GM12878 (cell line): ENCODE data around the gene PRKCE. TPM values are rescaled to one million over a fixed set of nuclear protein-coding genes. Genes with fewer than 3 reads are reported as not detected.

Experiments used
- ATAC-seq: fragments of 200-7000 bp; cut with Tn5 transposase; 3 replicates; pipeline ENCODE4 v1.9.1; 2020; ENCODE audit warnings: mild to moderate bottlenecking, moderate library complexity
- BruUV-seq: library from RNA; stranded (reverse); fragments of 400-500 nt; replicated peaks from 2 replicates; lab custom pipeline; 2021; lab: Mats Ljungman, UMichigan
- CTCF ChIA-PET: fragments of 300-600 bp; sonication (Branson Sonifier 250); formaldehyde crosslinking; extraction: SDS; loops from one replicate; lab custom pipeline; 2021; ENCODE audit warnings: inconsistent platforms; lab: Yijun Ruan, JAX
- POLR2A ChIA-PET: fragments of 350-600 bp; formaldehyde crosslinking; extraction: SDS; loops from one replicate; lab custom pipeline; 2021; ENCODE audit warnings: inconsistent platforms; lab: Charles Lee
- RAD21 ChIA-PET: fragments of 300-600 bp; sonication (Branson Sonifier 250); formaldehyde crosslinking; loops from one replicate; lab custom pipeline; 2023; ENCODE audit warnings: antibody characterized with exemption; ENCODE audit not compliant: unreplicated experiment; lab: Charles Lee
- SMC1A ChIA-PET: fragments of 300-600 bp; sonication (Branson Sonifier 250); formaldehyde crosslinking; loops from one replicate; lab custom pipeline; 2023; ENCODE audit not compliant: unreplicated experiment, uncharacterized antibody; lab: Charles Lee
- DNase-seq: peaks from one replicate; pipeline ENCODE4 v3.0.0-alpha.2; 2011; ENCODE audit warnings: low read depth, low spot score
- FAIRE-seq: peaks from 3 replicates; lab custom pipeline; 2011; peaks lifted over from hg19 to GRCh38; lab: Jason Lieb, UNC
- H2AFZ ChIP-seq: 2 replicates; pipeline ENCODE4 v1.6.0; 2011; ENCODE audit warnings: low read depth, low read length, control low read depth; ENCODE audit not compliant: control insufficient read depth
- H3K27ac ChIP-seq: 2 replicates; pipeline ENCODE4 v1.5.1; 2011; ENCODE audit warnings: control low read depth; ENCODE audit not compliant: control insufficient read depth, insufficient read depth
- H3K27me3 ChIP-seq, 2 experiments: replicated peaks in 1 of 2; 2 replicates each; pipeline versions ENCODE4 v1.6.0 to v1.6.1; 2011; ENCODE audit warnings: low read length in 1 of 2; ENCODE audit not compliant: control insufficient read depth in 2 of 2, insufficient read depth in 2 of 2
- H3K36me3 ChIP-seq, 2 experiments: 2 replicates each; pipeline ENCODE4 v1.5.1; 2011; ENCODE audit warnings: low read length in 1 of 2; ENCODE audit not compliant: control insufficient read depth in 2 of 2, insufficient read depth in 2 of 2
- H3K4me1 ChIP-seq: 2 replicates; pipeline ENCODE4 v1.6.1; 2011; ENCODE audit warnings: mild to moderate bottlenecking, low read length, moderate library complexity, mixed read lengths; ENCODE audit not compliant: control insufficient read depth, insufficient read depth
- H3K4me2 ChIP-seq: 2 replicates; pipeline ENCODE4 v1.6.0; 2011; ENCODE audit warnings: control low read depth; ENCODE audit not compliant: control insufficient read depth, insufficient read depth
- H3K4me3 ChIP-seq: fragments of 200-600 bp; sonication (generic); 2 replicates; pipeline ENCODE4 v1.5.1; 2016
- H3K79me2 ChIP-seq: 2 replicates; pipeline ENCODE4 v1.6.0; 2011; ENCODE audit warnings: low read length; ENCODE audit not compliant: control insufficient read depth, insufficient read depth
- H3K9ac ChIP-seq: 2 replicates; pipeline ENCODE4 v1.8.0; 2011; ENCODE audit warnings: low read length, control low read depth, mixed read lengths; ENCODE audit not compliant: control insufficient read depth, insufficient read depth
- H3K9me3 ChIP-seq: replicated peaks from 3 replicates; pipeline ENCODE4 v1.5.1; 2011; ENCODE audit warnings: mild to moderate bottlenecking, low read length; ENCODE audit not compliant: control insufficient read depth, insufficient read depth
- H4K20me1 ChIP-seq: 2 replicates; pipeline ENCODE4 v1.6.0; 2011; ENCODE audit not compliant: control insufficient read depth, insufficient read depth
- ASH2L ChIP-seq: fragments of 300-600, 200-600 bp; sonication (generic); IDR thresholded peaks from 2 replicates; pipeline ENCODE4 v1.6.1; 2017; ENCODE audit warnings: low read depth, mild to moderate bottlenecking, borderline replicate concordance
- BMI1 ChIP-seq: fragments of 450-650 bp; IDR thresholded peaks from 2 replicates; pipeline ENCODE4 v1.6.1; 2016; ENCODE audit warnings: mild to moderate bottlenecking, moderate library complexity, borderline replicate concordance
- CHD1 ChIP-seq: IDR thresholded peaks from 2 replicates; pipeline ENCODE4 v1.6.1; 2012; ENCODE audit warnings: low read depth, low read length, improper control_type of control experiment
- FOS ChIP-seq: IDR thresholded peaks from 3 replicates; pipeline ENCODE4 v1.6.1; 2011; ENCODE audit warnings: borderline replicate concordance; ENCODE audit not compliant: insufficient read length; ENCODE audit errors: extremely low read depth
- PAX8 ChIP-seq: fragments of 450-650 bp; IDR thresholded peaks from 2 replicates; pipeline ENCODE4 v1.6.1; 2017; ENCODE audit warnings: mild to moderate bottlenecking, moderate library complexity
- SPI1 ChIP-seq: IDR thresholded peaks from 2 replicates; pipeline ENCODE4 v1.6.1; 2011; ENCODE audit warnings: low read depth, mild to moderate bottlenecking, low read length, moderate library complexity, borderline replicate concordance; ENCODE audit not compliant: insufficient read depth
- TCF7 ChIP-seq: IDR thresholded peaks from 2 replicates; pipeline ENCODE4 v1.6.1; 2014; ENCODE audit warnings: antibody characterized with exemption, borderline replicate concordance
- WGBS: methylation state at CpG from one replicate; pipeline ENCODE4 v1.1.6; 2016; ENCODE audit warnings: low lambda C conversion rate; ENCODE audit not compliant: insufficient replicate concordance, insufficient coverage; ENCODE audit errors: missing lambda C conversion rate; 5-methylcytosine and 5-hydroxymethylcytosine counted together
- in situ Hi-C: fragments of 300-500 bp; cut with MboI; formaldehyde crosslinking; loops from 9 replicates; pipeline ENCODE4 v1.14.3; 2018; ENCODE audit warnings: mixed read lengths
- intact Hi-C: fragments of 100-400 bp; cut with micrococcal nuclease; formaldehyde crosslinking; loops from one replicate; pipeline ENCODE4 v1.14.2; 2022; ENCODE audit not compliant: unreplicated experiment
- polyA plus RNA-seq, 11 experiments: library from polyadenylated mRNA; depleted of rRNA in 4 of 11; unstranded in 6 of 11; stranded (reverse) in 5 of 11; fragments of >200 nt; fragmentation: Nextera tagmentation in 4 of 11; fragmentation: Illumina TruSeq in 1 of 11; extraction: Ambion mirVana in 4 of 11; extraction: Trizol in 1 of 11; gene quantifications; 1 replicate in 1 of 11; 2 replicates in 10 of 11; pipeline versions ENCODE4 v1.2.1 to v1.2.3, GENCODE V29; 2011 to 2016; ENCODE audit warnings: inconsistent platforms in 2 of 11, missing spikeins in 2 of 11, low read depth in 1 of 11
- total RNA-seq, 4 experiments: library from RNA; depleted of rRNA in 3 of 4; stranded (reverse); fragments of >200 nt in 3 of 4; fragmentation: Illumina TruSeq in 1 of 4; extraction: Trizol in 1 of 4; gene quantifications; 2 replicates each; pipeline versions ENCODE4 v1.2.1 to v1.2.3, GENCODE V29; 2013 to 2021
- TF ChIP-seq, protein P1 (sequence below): fragments of 450-650 bp; formaldehyde crosslinking; IDR thresholded peaks from 2 replicates; pipeline ENCODE4 v1.4.0; 2022; ENCODE audit warnings: mild to moderate bottlenecking, moderate library complexity
- TF ChIP-seq, protein P2 (sequence below): IDR thresholded peaks from 2 replicates; pipeline ENCODE4 v1.6.1; 2011; ENCODE audit warnings: borderline replicate concordance, low read depth, mild to moderate bottlenecking, moderate library complexity, mixed read lengths, low read length; ENCODE audit not compliant: insufficient read depth; ENCODE audit errors: extremely low read length
- TF ChIP-seq, protein P3 (sequence below): IDR thresholded peaks from 2 replicates; pipeline ENCODE4 v1.6.1; 2011; ENCODE audit warnings: mild to moderate bottlenecking, low read depth, low read length, moderate library complexity; ENCODE audit not compliant: insufficient replicate concordance
- TF ChIP-seq, protein P4 (sequence below): IDR thresholded peaks from 2 replicates; pipeline ENCODE4 v1.6.1; 2012; ENCODE audit warnings: low read length, inconsistent platforms
- TF ChIP-seq, protein P5 (sequence below): fragments of 450-650 bp; IDR thresholded peaks from 2 replicates; pipeline ENCODE4 v1.6.1; 2018; ENCODE audit warnings: borderline replicate concordance, mild to moderate bottlenecking; ENCODE audit not compliant: partially characterized antibody

Gene PRKCE
- total and polyA plus RNA-seq, 10 of the 15 experiments (the other 5 are each of a cell fraction or from before 2014, with no cell fraction given) = 2.6 to 28.2 (median 11.3) TPM

DNA sequence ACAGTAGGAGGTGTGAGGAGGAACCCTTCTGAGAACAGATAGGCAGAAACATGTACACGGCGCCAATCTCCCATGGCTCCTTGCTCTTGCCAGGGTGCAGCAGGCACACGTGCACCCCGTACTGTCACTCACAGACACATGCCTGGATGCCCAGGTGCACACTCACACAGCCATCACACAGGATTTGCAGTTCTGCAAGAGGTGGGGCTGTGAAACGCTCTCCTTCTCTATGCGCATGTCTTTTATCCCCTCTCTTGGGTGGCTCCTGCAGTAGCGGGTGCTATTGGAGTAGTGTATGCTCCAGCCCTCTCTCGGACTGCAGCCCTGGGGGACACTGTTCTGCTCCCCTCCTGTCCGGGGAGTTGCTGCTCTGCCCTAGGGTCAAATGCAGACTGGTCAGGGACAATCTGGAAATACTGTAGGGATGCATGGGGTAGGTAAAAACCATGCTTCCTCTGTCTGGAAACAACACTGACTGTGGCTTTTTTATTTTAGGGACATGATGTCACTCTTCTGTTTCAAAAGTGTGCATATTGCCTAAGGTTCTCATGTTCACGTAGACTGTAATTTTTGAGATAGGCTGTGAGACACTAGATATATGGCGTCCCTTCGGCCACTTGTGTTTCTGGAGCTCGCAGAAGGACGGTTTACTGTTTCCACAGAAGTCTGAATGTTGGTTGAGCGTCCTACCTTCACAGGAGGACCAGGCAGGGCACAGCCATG, 118.5 kb downstream of the PRKCE start:
- H3K9ac ChIP-seq = no peak overlapping the region
- H3K4me3 ChIP-seq = no peak overlapping the region
- intact Hi-C loops (no loop called here), in situ Hi-C loops (no loop called here)
- H3K27me3 ChIP-seq = no peaks in the 10 kb centered on the region
- RAD21 ChIA-PET = no interaction called here
- BruUV-seq = no TSS peak
- H3K9me3 ChIP-seq = no peaks in the 10 kb centered on the region
- no peak overlapping the region for H3K4me2 ChIP-seq
- WGBS = 77% methylated on average over 15 of the region's 15 CpGs
- no peak for DNase-seq
- peaks cover 8% of the 10 kb centered on the region for H3K4me1 ChIP-seq
- peaks cover 2% of the 10 kb centered on the region; the same call in 1 of the 2 replicates for H3K79me2 ChIP-seq
- no peaks in the 10 kb centered on the region for H4K20me1 ChIP-seq
- H3K36me3 ChIP-seq = no peaks in the 10 kb centered on the region; a peak in 1 of 4 replicates
- no peak for FAIRE-seq
- SMC1A ChIA-PET = interaction anchor here (0.7 to 2.1 kb wide), 3 partner anchors 10 to 73 kb away, joined by 3 to 5 read pairs (median 3); no protein-coding TSS in a partner anchor
- H3K27ac ChIP-seq = no peak overlapping the region
- no peak for ATAC-seq
- POLR2A ChIA-PET = no interaction called here
- no peak overlapping the region for H2AFZ ChIP-seq
- CTCF ChIA-PET = interaction anchor here (0.9 to 1.4 kb wide), 3 partner anchors 9 to 123 kb away, joined by 3 to 6 read pairs (median 3); no protein-coding TSS in a partner anchor
- TF ChIP-seq, protein P1, sequence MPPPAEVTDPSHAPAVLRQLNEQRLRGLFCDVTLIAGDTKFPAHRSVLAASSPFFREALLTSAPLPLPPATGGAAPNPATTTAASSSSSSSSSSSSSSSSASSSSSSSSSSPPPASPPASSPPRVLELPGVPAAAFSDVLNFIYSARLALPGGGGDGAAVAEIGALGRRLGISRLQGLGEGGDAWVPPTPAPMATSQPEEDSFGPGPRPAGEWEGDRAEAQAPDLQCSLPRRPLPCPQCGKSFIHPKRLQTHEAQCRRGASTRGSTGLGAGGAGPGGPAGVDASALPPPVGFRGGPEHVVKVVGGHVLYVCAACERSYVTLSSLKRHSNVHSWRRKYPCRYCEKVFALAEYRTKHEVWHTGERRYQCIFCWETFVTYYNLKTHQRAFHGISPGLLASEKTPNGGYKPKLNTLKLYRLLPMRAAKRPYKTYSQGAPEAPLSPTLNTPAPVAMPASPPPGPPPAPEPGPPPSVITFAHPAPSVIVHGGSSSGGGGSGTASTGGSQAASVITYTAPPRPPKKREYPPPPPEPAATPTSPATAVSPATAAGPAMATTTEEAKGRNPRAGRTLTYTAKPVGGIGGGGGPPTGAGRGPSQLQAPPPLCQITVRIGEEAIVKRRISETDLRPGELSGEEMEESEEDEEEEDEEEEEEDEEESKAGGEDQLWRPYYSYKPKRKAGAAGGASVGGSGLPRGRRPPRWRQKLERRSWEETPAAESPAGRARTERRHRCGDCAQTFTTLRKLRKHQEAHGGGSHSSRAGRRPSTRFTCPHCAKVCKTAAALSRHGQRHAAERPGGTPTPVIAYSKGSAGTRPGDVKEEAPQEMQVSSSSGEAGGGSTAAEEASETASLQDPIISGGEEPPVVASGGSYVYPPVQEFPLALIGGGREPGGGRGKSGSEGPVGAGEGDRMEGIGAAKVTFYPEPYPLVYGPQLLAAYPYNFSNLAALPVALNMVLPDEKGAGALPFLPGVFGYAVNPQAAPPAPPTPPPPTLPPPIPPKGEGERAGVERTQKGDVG = no peak
- TF ChIP-seq, protein P2, sequence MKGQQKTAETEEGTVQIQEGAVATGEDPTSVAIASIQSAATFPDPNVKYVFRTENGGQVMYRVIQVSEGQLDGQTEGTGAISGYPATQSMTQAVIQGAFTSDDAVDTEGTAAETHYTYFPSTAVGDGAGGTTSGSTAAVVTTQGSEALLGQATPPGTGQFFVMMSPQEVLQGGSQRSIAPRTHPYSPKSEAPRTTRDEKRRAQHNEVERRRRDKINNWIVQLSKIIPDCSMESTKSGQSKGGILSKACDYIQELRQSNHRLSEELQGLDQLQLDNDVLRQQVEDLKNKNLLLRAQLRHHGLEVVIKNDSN = no peak
- TF ChIP-seq ASH2L (no peak), FOS (no peak), SPI1 (no peak), TCF7 (no peak), CHD1 (no peak), BMI1 (no peak), PAX8 (no peak)
- TF ChIP-seq, protein P3, sequence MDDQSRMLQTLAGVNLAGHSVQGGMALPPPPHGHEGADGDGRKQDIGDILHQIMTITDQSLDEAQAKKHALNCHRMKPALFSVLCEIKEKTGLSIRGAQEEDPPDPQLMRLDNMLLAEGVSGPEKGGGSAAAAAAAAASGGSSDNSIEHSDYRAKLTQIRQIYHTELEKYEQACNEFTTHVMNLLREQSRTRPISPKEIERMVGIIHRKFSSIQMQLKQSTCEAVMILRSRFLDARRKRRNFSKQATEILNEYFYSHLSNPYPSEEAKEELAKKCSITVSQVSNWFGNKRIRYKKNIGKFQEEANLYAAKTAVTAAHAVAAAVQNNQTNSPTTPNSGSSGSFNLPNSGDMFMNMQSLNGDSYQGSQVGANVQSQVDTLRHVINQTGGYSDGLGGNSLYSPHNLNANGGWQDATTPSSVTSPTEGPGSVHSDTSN = no peak
- TF ChIP-seq, protein P4, sequence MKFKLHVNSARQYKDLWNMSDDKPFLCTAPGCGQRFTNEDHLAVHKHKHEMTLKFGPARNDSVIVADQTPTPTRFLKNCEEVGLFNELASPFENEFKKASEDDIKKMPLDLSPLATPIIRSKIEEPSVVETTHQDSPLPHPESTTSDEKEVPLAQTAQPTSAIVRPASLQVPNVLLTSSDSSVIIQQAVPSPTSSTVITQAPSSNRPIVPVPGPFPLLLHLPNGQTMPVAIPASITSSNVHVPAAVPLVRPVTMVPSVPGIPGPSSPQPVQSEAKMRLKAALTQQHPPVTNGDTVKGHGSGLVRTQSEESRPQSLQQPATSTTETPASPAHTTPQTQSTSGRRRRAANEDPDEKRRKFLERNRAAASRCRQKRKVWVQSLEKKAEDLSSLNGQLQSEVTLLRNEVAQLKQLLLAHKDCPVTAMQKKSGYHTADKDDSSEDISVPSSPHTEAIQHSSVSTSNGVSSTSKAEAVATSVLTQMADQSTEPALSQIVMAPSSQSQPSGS = peak; percentile 30; the same call in 1 of the 2 replicates
- TF ChIP-seq, protein P5, sequence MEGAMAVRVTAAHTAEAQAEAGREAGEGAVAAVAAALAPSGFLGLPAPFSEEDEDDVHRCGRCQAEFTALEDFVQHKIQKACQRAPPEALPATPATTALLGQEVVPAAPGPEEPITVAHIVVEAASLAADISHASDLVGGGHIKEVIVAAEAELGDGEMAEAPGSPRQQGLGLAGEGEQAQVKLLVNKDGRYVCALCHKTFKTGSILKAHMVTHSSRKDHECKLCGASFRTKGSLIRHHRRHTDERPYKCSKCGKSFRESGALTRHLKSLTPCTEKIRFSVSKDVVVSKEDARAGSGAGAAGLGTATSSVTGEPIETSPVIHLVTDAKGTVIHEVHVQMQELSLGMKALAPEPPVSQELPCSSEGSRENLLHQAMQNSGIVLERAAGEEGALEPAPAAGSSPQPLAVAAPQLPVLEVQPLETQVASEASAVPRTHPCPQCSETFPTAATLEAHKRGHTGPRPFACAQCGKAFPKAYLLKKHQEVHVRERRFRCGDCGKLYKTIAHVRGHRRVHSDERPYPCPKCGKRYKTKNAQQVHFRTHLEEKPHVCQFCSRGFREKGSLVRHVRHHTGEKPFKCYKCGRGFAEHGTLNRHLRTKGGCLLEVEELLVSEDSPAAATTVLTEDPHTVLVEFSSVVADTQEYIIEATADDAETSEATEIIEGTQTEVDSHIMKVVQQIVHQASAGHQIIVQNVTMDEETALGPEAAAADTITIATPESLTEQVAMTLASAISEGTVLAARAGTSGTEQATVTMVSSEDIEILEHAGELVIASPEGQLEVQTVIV = no peak
